Measurements from ENCODE around the gene NLRC5.
A peak's percentile ranks its signal among the peaks of the same experiment; 100 is the strongest.

Gene NLRC5

GRCh38 chr16:56950455-56950854 lies 38.9 kb upstream of the NLRC5 start:
- no peak for TF ChIP-seq CTCF (IDR thresholded peaks at IDR 0.05; ENCODE audit: low read depth, low read length)
- no peak for DNase-seq (ENCODE audit: extremely low read depth, low read depth)

- peak; percentile 74 for TF ChIP-seq CTCF (IDR thresholded peaks at IDR 0.05; ENCODE audit: low read depth, low read length)
- DNase-seq (ENCODE audit: extremely low read depth, low read depth) = no peak
Measured at GRCh38 chr16:56950881-56951771, 38.2 kb upstream of the NLRC5 start.

- no peak for DNase-seq (ENCODE audit: extremely low read depth, low read depth)
- TF ChIP-seq CTCF (IDR thresholded peaks at IDR 0.05; ENCODE audit: low read depth, low read length) = no peak
Measured at GRCh38 chr16:56953006-56953405, 36.4 kb upstream of the NLRC5 start.

GRCh38 chr16:56956076-56956475 lies 33.3 kb upstream of the NLRC5 start:
- DNase-seq (ENCODE audit: extremely low read depth, low read depth) = no peak
- TF ChIP-seq CTCF (IDR thresholded peaks at IDR 0.05; ENCODE audit: low read depth, low read length) = no peak

GRCh38 chr16:56956756-56957155 lies 32.6 kb upstream of the NLRC5 start:
- TF ChIP-seq CTCF (IDR thresholded peaks at IDR 0.05; ENCODE audit: low read depth, low read length) = no peak
- no peak for DNase-seq (ENCODE audit: extremely low read depth, low read depth)

GRCh38 chr16:56960681-56961281 lies 28.6 kb upstream of the NLRC5 start:
- no peak for TF ChIP-seq CTCF (IDR thresholded peaks at IDR 0.05; ENCODE audit: low read depth, low read length)
- DNase-seq (ENCODE audit: extremely low read depth, low read depth) = no peak

GRCh38 chr16:56961386-56961785 lies 28.0 kb upstream of the NLRC5 start:
- no peak for TF ChIP-seq CTCF (IDR thresholded peaks at IDR 0.05; ENCODE audit: low read depth, low read length)
- DNase-seq (ENCODE audit: extremely low read depth, low read depth) = no peak
